Stimulated activated CD4-positive, alpha-beta T cell treated with anti-CD3 and anti-CD28 coated beads, TNF-alpha, amount 100 ng/mL, for 4 hours (primary cell): ENCODE results near the gene MICAL3.
"Not testable (repeated sequence)": the region's sequence is repeated elsewhere in the genome, so short reads cannot be mapped to it uniquely, and the experiment has no call there.

ENCODE experiments used
- DNase-seq, 3 experiments: peaks; one replicate each; pipeline ENCODE4 v3.0.0-alpha.2; 2020; ENCODE audit warnings: low read depth in 3 of 3

The MICAL3 gene

GRCh38 chr22:17769013-17769715 lies 255.2 kb downstream of the MICAL3 start:
- DNase-seq = no peak

DNA sequence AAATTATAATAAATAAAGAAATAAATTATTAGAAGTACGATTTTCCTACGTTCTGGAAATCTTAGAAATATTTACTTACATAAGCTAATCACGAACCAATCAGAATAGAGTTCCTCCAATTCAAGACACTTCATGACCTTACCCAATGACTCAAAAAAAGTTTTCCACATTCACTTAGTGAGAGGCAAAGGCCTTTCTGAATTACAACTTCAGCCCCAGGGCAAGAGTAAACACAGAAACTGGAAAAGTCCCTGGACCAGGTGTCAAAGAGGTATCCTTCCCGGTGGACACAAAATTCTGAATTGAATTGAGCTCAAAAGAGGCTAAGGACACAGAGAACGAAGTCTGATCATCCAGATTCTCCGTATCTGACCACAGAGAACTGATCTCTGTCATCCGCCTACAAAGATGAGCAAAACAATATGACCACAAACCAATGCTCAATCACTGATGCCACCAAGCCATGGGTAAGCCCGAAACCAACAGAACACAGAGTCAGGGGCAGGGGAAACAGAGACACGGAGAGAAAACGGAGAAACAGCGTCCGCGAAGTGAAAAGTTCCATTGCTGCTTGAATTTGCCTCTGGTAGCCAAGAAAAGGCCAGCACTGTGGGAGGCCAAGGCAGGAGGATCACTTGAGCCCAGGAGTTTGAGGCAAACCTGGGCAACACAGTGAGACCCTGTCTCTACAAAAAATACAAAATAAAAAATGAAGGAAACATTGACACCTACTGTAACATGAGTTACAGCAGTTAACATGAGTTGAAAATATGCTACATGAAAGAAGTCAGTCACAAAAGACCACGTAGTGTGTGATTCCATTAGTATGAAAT lies 256.9 kb downstream of the MICAL3 start:
- DNase-seq = peak in 1 of 3 experiments; percentile 35

GRCh38 chr22:17764852-17765251 lies 259.5 kb downstream of the MICAL3 start:
- DNase-seq = not testable (repeated sequence)

DNA sequence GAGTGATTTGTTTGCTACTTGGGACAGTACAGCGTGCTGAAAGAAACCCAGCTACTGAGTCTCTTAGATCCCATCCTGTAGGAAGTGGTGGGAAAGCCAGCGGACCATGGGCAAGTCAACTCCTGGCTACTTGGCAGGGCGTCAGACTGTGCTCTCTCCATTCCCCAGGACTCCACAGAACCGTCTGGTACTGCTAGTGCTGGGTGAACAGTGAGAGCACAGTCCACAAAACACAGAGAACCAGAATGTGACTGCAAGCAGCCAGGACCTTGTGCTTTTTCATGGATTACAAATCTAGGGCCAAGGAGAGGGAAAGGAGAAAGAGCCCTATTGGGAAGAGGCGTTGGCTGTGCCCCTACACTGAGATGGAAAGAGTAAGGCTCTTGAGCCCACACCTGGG lies 260.3 kb downstream of the MICAL3 start:
- no peak for DNase-seq

DNA sequence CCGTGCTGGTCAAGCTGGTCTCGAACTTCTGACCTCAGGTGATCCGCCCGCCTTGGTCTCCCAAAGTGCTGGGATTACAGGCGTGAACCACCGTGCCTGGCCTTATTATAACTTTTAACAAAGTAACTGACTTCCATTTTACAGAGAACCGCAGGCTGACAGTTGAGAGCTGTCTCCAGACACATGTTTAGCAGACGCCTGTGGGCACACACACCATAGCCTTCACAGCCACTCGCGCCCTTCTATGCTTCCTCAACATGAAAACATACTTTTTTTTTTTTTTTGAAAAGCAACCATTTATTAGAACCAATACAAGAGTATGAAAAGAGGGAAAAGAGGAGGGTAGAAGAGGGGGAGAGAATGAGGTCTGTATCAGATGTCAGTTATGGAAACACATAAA lies 260.9 kb downstream of the MICAL3 start:
- DNase-seq = not testable (repeated sequence)

GRCh38 chr22:17761138-17761488 lies 263.2 kb downstream of the MICAL3 start:
- no peak for DNase-seq

GRCh38 chr22:17754233-17754925 lies 270.0 kb downstream of the MICAL3 start:
- DNase-seq = no peak

DNA sequence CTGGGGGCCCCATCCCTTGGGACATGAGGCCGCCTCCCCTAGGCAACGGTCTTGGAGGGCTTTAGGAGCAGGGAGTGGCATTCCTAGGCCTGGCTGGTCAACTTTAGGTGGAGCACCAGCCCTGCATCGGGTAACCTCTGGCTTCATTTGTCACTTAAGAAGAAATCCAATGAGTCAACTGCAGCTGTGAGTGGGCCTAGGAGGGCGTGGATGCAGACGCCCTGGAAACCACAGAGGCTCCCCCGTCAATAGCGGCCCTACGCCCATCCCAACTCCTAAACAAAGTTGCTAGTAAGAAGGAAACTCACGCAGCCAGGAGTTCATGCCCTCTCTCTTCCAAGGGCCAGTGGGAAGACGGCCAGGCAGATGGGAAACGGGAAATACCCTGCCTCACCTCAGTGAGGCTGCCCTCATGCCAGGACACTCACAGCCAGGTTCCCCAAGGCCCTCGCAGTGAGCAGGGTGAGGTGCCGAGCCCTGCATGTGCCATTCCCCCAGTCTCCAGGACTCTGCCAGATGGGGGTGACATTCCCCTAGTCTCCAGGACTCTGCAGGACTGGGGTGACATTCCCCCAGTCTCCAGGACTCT lies 270.9 kb downstream of the MICAL3 start:
- no peak for DNase-seq

- DNase-seq = no peak
Measured at GRCh38 chr22:17751596-17751995, 272.8 kb downstream of the MICAL3 start.

DNA sequence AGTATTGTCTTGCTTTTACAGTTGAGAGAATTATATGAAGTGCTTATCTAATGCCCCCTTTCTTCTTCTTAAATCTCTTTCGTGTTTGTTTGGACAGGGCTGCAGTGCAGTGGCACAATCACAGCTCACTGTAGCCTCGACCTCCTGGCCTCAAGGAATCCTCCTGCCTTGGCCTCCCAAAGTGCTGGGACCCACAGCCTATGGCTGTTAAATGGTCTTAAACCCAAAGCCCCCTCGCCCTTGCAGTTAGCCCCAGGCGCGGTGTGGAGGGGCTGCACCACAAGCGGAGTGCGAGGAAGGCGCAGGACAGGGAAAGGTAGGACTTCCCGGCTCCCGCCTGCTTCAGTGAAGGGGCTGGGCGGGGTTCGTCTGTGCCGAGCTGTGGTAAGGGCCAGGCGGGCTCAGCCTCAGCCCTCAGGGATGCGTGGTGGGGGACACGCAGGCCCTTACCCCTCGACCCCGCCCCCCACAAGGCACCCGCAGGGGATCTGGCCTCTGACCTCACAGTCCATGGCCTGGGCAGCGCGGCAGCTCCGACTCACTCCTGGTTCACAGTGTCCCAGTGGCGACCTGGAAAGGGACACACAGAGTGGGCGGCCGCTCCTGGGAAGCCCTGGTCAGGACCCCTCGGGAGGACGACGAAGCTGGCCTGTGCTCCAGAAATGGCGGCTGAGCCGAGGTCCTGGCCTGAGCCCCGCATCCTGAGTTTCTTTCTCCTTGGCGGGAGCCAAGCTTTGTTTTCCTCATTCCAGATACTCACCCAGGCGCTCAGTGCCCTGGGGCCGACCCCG lies 274.6 kb downstream of the MICAL3 start:
- no peak for DNase-seq

DNA sequence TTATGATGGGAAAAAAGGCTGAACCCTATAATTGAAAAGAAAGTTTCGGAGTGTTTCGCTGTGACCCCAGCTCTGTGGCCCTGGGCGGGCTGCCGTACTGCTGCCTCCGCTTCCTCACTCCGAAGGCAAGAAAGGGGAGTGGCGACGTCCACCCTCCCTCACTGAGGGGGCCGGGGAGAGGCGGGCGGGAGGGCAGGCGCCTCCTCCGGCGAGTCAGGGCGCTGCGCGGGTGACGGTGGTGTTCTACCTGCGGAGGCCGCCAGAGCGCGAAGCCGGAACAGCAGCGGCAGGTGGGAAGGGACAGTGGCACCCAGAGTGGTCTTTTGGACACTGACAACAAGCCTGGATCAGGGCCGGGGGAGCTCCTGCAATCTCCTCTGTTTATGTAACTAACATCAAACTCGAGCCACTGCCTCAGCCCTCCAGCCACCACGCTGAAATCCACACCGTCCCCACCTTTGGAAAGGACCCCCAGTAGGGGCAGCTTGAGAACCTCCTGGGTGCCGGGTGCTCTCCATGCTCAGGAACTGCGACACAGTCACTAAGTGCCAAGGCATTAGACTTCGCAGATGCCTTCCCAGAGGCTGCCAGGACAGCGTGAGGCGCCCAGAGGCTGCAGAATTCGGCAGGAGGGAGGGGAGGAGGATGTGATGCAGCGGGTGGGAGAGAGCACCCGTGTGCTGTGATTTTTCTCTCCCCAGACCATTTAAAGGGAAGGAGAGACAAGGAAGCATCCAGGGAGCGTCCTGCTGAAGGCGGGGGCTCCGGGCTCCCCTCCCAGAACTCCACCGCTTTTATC lies 275.6 kb downstream of the MICAL3 start:
- no peak for DNase-seq

- no peak for DNase-seq
Measured at GRCh38 chr22:17746916-17747315, 277.4 kb downstream of the MICAL3 start.

DNA sequence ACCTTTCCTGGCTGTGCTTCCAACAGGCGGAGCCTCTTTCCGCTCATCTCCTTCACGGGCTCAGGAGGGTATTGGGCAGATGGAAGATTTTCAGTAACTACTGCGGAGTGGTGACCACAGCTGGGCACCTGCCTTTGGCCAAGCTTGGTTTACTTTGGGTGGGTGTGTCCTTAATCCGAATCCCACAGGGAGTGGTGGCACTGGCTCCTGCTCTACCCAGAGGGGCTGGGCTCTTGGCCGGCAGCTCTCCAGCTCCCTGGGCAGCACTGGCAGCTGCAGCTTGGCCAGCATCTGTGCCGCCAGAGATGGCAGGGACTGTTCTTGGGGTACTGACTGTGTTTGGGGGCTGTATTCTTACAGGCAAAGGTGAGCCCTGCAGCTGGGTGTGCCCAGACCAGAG lies 279.9 kb downstream of the MICAL3 start:
- DNase-seq = no peak

DNA sequence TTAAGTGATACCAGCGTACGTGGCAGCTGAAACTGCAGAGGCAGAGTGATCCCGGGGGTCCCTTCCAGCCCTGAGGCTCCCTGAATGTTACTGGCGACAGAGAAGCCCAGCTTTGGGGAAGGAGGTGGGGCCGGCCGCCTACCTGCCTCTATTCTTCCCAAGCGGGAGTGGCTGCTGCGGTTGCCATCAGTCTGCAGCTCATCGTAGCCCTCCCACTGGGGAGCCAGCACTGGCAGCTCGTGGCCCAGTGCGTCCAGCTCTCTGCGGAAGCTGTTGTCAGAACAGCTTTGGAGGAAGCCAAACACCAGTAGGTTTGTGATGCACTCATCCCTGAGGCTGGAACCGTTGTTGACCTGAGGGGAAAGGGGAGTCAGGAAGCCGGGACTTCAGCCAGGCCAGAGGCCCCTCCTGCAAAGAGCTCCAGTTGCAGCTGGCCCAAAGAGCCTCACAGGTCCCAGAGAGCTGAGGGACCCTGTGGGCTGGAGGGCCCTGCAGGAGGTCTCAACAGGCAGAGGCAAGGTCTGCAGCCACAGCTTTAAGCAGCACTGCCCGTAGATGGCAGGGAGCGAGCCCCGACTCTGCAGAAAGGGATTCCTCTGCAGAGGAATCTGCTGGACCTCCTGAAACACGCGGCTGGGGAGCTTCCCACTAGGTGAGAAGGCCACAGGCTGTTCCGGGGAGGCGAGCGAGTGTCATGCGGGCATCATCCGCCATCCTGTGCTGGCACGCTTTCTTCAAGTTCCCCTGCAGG lies 280.5 kb downstream of the MICAL3 start:
- no peak for DNase-seq

GRCh38 chr22:17742527-17742902 lies 281.8 kb downstream of the MICAL3 start:
- peak; percentile 40 to 56 (median 44) for DNase-seq

GRCh38 chr22:17741866-17742526 lies 282.4 kb downstream of the MICAL3 start:
- DNase-seq = no peak

DNA sequence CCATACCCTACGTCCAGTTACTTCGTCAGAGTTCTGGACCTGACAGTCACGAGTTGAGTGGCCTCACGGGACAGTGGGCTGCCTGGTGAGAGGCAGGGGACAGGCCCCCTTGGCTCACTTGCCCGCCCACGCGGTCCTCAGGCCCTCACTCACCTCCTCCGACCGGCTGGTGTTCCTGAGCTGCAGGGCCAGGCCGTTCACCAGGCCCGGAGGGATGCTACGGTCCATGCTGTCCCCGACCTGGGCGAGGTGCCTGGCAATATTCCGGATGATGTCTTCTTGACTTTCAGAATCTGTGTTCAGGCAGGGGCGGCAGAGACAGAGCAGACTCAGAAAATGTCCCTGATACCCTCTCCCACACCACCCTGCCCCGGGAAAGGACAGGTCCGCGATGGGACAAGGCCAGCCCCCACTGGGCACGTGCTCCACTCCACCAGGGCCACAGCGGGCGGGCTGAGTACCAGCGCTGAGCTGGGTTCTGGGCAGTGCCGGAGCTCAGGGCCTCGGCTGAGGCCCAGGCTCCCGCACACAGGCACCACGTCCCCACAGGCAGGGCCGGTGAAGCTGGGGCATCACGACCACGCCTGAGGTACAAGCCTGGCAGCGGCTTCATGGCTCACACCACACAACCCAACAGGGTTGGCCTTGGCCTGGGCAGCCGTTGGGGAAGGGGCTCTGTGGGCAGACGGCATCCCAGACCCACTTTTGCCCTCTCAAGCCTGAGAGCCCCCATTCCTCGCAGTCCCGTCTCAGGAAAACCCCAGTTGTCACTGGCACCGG lies 285.0 kb downstream of the MICAL3 start:
- DNase-seq = no peak

DNA sequence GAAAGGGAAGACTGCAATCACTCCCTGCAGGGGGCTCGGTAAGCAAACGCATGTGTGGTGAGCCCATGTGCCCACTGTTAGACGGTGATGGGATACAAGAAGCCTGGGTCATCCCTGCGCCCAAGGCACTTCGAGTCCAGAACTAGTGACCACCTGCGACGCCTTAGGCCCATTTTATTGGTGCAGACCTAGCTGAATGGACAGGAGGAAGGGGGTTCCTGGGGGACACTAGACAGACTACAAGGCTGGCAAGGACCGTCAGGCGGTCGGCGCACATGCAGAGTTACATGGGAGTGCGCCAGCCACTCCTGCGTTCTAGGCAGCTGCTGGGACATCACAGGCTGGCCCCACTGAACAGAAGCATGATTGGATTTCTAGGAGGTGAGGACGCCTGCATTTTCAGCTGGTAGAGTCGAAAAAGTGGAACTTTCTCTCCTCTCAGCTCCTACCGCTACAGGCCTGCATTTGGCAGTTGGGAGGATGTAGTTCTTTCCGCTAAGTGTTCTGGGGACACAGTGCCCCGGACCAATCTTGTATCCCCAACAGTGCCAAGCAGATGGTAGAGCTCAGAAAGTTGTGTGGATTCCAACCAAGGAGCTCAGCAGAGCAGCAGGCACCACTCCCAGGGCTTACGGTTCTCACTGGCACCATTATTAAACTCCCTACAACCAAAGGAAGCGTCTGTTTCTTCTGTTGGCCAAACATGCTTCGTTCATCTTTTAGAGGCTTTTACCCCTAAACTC lies 285.8 kb downstream of the MICAL3 start:
- no peak for DNase-seq
